Measurements from ENCODE around the gene UXS1.

UXS1 gene

DNA sequence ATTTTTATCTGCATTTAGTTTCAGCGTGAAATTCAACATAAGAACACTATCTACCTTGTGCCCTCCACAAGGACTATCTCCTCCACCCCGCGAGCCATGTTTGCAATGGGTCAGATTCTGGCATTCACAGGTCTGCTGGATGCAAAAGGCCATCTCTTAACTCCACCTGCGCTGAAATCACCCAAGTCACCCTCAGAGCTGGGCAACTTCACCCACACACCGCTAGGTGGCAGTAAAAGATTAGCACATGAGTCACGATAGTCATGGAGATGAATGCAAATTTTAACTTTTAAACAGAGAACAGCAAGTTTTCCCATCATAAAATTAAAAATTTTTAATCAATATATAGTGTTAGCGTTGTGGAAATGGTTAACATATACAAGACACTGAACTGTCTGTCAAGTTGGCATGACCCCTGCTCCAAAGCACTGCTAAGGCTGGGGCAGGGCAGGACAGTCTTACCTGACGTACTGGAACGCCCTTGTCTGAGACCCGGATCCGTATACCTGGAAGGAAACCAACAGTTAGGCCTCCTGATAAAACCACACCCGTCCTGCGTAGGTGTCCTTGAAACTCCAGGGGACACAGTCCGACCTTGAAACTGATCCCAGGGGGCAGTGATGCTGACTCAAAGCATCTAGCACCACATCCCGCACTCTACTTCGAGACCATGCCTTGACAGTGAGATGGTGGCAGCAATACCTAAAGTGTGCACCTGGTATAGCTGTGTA, 89.6 kb downstream of the UXS1 start:
- Histone ChIP-seq H3K9me3 (ENCODE audit: low read length) (no peaks in the 10 kb centered on the region), H3K4me1 (ENCODE audit: insufficient read depth, low read length) (peaks cover 7% of the 10 kb centered on the region), H2AFZ (ENCODE audit: low read depth, low read length) (no peak overlapping the region), H3K4me3 (ENCODE audit: low read length) (no peak overlapping the region), H3K27me3 (ENCODE audit: insufficient read depth, low read length) (no peaks in the 10 kb centered on the region), H3K36me3 (ENCODE audit: insufficient read depth, low read length) (peaks cover 30% of the 10 kb centered on the region)

DNA sequence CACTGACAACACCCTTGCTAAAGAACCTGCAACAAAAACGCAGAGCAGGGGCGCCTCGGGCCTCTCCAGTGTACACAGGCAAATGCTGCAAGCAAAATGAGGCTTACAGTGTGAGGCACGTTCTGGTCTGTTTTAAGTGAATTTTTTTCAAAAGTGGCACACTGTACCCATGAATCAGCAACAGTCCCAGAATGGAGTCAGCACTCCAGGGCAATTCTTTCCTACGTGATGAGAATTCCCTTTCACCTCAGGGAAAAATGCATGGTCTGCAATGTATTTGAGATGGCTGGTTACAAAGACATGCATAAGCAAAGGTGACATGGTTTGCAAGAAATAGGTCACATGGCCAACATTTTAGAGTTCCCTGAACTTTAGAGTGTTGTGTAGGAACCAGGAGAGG, 94.4 kb downstream of the UXS1 start:
- no peak overlapping the region for H3K4me3 ChIP-seq (ENCODE audit: low read length)

DNA sequence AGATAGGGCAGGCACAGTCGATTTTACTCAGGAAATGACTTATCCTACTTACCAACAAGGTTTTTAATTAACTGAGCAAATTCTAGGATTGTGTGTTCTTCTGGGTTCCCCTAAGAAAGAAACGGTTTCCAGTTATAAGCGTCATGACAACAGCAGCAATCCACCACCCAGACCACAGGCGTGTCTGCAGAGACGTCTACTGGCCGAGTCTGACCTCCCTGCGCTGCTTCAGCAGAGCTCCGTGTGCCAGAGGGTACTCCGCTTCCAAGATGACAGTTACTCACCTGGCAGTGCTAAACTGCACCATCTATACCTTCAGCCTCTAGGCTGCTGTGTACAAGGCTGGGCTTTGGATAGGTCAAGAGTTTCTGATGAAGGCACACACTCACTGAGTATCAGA, 95.4 kb downstream of the UXS1 start:
- Histone ChIP-seq H3K4me1 (ENCODE audit: insufficient read depth, low read length) (peaks cover 3% of the 10 kb centered on the region), H2AFZ (ENCODE audit: low read depth, low read length) (no peak overlapping the region), H3K27me3 (ENCODE audit: insufficient read depth, low read length) (no peaks in the 10 kb centered on the region), H3K36me3 (ENCODE audit: insufficient read depth, low read length) (peaks cover 48% of the 10 kb centered on the region), H3K4me3 (ENCODE audit: low read length) (no peak overlapping the region), H3K9me3 (ENCODE audit: low read length) (no peaks in the 10 kb centered on the region)

More for the DNA sequence above, 94.4 kb downstream of the UXS1 start:
- Histone ChIP-seq H2AFZ (ENCODE audit: low read depth, low read length) (no peak overlapping the region), H3K9me3 (ENCODE audit: low read length) (no peaks in the 10 kb centered on the region), H3K4me1 (ENCODE audit: insufficient read depth, low read length) (peaks cover 3% of the 10 kb centered on the region), H3K36me3 (ENCODE audit: insufficient read depth, low read length) (peaks cover 40% of the 10 kb centered on the region), H3K27me3 (ENCODE audit: insufficient read depth, low read length) (no peaks in the 10 kb centered on the region)

DNA sequence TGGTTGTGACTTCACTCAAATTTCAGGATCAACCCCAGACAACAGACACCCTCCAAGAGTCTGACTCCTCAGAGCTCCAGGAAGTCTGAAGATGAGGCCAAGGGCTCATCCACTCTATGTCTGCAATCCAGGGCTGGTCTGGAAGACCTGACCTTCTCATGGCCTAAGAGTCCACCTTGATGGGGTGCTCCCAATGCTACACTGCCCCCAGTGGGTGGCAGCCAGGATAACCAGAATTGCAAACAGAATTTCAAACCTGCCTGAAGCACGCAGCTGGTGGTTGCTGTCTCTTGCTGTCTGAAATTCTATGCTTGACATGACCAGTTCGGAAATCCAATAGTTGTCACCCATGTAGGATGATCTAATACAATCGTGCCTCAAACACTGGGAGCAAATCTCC, 96.0 kb downstream of the UXS1 start:
- H2AFZ ChIP-seq (ENCODE audit: low read depth, low read length) = no peak overlapping the region
- no peaks in the 10 kb centered on the region for H3K27me3 ChIP-seq (ENCODE audit: insufficient read depth, low read length)
- no peak overlapping the region for H3K4me3 ChIP-seq (ENCODE audit: low read length)
- H3K4me1 ChIP-seq (ENCODE audit: insufficient read depth, low read length) = no peaks in the 10 kb centered on the region
- H3K36me3 ChIP-seq (ENCODE audit: insufficient read depth, low read length) = peaks cover 49% of the 10 kb centered on the region
- H3K9me3 ChIP-seq (ENCODE audit: low read length) = no peaks in the 10 kb centered on the region

DNA sequence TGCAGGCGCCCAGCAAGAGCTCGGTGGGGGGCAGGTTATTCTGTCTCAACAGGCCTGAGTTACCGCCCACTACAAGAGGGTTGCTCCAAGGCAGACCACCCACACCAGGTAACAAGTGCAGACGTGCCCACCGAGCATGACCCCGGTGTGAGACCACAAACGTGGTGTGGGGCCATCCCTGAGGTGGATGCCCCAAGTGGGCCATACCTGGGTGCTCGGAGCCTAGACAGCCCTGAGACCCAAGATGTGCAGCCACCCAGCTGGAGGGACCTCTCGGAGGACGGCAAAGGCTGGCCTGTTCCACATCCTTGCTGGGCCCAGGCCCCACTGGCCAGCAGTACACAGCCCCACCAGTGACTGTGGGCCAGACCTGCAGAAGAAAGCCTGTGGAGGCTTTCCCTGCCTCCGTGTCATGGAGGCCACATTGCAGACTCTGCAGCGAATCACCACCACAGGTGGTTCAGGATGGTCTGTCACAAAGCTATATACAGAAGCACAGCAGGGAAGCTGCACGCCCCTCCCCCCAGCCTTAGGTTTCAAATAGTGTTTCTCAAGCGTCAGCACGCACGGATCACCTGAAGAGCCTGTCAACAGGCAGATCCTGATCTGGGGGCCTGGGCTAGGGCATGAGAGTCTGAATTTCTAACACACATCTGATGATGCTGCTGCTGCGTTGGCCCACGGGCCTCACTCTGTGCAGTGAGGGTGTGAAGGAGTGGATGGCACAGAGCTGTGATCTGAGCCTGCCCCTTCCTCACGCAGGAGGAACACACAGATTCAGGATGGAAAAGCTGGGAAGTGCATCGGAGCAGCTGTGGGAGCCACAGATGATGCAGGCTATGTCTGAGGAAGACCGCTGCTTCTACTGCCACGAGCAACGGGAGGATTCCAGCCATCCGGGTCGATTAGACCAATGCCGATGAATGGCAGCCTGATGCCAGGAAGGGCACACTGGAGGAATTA, 96.8 kb downstream of the UXS1 start:
- no peaks in the 10 kb centered on the region for H3K4me1 ChIP-seq (ENCODE audit: insufficient read depth, low read length)
- H2AFZ ChIP-seq (ENCODE audit: low read depth, low read length) = no peak overlapping the region
- no peaks in the 10 kb centered on the region for H3K9me3 ChIP-seq (ENCODE audit: low read length)
- peaks cover 56% of the 10 kb centered on the region for H3K36me3 ChIP-seq (ENCODE audit: insufficient read depth, low read length)
- no peaks in the 10 kb centered on the region for H3K27me3 ChIP-seq (ENCODE audit: insufficient read depth, low read length)
- no peak overlapping the region for H3K4me3 ChIP-seq (ENCODE audit: low read length)

DNA sequence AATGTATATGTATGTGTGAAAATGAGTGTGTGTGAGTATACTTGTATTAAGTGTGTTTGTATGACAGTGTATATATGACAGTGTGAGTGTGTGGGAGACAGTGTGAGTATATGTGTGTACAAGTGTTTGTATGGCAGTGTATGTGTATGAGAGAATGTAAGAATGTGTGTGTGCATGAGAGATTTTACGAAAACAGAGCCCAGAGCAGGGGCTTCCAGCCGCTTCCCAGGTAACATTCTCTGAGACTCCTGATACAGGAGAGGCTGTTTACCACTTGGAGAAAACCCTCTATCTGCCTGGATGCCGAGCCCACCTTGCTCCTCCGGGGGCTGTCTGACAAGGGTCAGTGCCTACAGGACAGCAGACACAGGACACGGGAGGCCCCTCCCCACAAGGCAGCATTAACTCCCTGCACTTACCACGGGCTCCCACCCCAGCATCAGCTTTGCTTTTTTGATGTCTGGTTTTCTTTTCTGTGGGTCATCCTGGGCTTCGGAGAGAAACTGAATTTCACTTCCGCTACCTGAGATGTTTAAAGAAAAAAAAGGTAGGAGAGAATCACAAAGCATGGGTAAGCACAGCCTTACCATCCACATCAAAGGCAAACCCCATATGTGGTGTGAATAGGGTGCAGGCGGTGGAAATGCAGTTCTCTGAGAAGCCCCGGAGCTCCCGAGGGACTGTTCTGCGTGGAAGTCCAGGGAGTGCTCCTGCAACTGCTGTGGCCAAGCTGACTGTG, 97.6 kb downstream of the UXS1 start:
- H3K36me3 ChIP-seq (ENCODE audit: insufficient read depth, low read length) = peaks cover 56% of the 10 kb centered on the region
- H3K4me3 ChIP-seq (ENCODE audit: low read length) = no peak overlapping the region
- H3K4me1 ChIP-seq (ENCODE audit: insufficient read depth, low read length) = no peaks in the 10 kb centered on the region
- H3K9me3 ChIP-seq (ENCODE audit: low read length) = no peaks in the 10 kb centered on the region
- no peak overlapping the region for H2AFZ ChIP-seq (ENCODE audit: low read depth, low read length)
- no peaks in the 10 kb centered on the region for H3K27me3 ChIP-seq (ENCODE audit: insufficient read depth, low read length)

DNA sequence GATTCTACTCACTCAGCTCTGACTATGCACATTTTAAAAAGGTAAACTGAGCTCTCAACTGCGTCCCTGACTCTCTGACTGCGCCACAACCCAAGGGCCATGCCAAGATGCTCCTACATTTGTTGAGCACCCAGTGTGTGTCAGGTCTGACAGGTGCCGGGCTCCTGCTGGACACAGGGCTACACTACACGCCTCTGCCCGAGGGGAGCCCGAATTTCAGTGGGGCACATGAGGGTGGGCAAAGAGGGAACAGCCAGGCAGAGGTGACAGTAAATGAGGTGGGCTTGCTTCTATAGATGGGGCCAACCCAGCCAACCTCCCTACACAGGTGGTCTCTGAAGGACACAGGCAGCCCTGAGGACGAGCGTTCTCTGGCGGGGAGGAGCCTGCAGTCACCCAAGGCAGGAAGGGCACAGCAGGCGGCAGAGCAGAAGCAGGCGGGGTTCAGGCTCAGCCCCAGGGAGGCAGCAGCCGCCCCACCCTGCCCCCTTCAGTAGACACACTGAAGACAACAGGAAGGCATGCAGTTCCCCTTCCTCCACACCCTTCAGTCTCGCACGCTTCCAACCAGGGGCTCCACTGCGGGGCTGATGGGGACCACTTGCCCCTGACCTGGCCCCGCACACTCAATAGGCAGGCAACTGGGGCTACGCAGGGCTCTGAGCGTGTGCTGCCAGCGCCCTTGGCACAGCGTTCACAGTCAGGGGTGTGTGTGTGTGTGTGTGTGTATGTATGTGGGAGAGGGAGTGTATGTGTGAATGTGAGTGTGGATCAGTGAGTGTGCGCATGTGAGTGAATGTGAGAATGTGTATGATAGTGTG, 98.4 kb downstream of the UXS1 start:
- H2AFZ ChIP-seq (ENCODE audit: low read depth, low read length) = no peak overlapping the region
- no peaks in the 10 kb centered on the region for H3K4me1 ChIP-seq (ENCODE audit: insufficient read depth, low read length)
- no peaks in the 10 kb centered on the region for H3K27me3 ChIP-seq (ENCODE audit: insufficient read depth, low read length)
- H3K4me3 ChIP-seq (ENCODE audit: low read length) = no peak overlapping the region
- H3K36me3 ChIP-seq (ENCODE audit: insufficient read depth, low read length) = peaks cover 53% of the 10 kb centered on the region
- H3K9me3 ChIP-seq (ENCODE audit: low read length) = no peaks in the 10 kb centered on the region

DNA sequence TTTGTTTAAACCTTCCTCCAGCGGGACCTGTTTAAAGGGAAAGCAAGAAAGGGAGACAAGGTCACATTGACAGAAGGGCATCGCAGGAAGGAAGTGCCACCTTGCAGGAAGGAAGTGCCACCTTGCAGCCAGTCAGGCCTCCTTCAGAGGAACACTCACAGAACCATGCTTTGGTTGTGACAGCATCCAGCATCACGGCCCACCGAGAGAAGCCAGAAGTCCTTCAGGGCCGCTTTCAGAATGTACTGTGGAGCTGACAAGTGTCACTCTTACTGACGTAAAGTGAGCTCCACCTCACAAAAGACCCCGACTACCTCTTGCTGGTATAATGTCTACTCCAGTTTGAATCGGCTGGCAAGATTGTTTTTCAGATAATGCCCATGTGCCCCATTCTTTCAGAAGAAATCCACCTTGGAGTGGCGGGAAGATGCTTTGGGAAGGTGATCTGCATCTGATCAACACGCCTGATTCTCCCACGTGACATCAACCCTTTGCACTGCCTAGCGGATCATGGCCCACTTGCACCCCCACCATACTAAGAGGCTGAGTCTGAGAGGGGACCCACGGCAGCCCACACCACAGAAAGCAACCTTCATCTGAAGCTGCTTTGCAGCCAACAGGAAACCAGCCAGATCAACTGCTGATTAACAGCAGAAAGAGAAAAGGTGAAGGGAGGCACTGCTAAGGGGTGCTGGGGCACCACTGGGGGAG, 99.8 kb downstream of the UXS1 start:
- Histone ChIP-seq H3K9me3 (ENCODE audit: low read length) (no peaks in the 10 kb centered on the region), H3K27me3 (ENCODE audit: insufficient read depth, low read length) (no peaks in the 10 kb centered on the region), H3K4me3 (ENCODE audit: low read length) (no peak overlapping the region), H3K36me3 (ENCODE audit: insufficient read depth, low read length) (peaks cover 39% of the 10 kb centered on the region), H3K4me1 (ENCODE audit: insufficient read depth, low read length) (no peaks in the 10 kb centered on the region), H2AFZ (ENCODE audit: low read depth, low read length) (no peak overlapping the region)

DNA sequence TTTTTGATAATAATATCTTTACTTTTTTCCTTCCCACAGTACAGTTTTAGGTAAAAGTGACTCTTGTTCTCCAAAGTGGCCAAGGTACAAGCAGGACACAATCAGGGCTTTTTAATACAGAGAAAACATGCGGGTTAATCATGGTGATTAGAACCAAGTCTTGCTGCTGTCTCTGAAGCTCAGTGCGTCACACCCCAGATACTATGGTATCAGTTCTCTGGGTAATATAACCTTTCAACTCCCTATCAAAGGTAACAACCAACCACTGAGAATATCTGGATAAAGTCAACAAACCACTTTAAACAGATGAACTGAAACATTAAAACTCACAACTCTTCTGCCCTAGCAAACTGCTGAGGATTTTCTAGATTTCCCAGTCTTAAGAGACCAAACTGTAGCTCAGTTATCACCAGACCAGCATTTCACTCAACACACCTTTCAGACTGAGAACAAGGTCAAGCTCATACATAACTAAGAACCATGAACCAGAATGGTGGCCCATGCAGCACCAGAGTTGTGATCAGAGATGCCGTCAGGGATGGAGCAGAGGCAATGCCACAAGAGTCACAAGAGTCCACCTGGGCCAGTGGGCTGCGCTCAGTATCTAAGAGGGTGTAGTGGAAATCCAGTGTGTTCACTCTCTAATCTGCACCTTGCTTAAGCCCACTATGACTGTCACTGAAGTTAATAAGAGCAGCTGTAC, 103.0 kb downstream of the UXS1 start:
- H3K27me3 ChIP-seq (ENCODE audit: insufficient read depth, low read length) = no peaks in the 10 kb centered on the region
- H3K4me1 ChIP-seq (ENCODE audit: insufficient read depth, low read length) = no peaks in the 10 kb centered on the region
- H3K4me3 ChIP-seq (ENCODE audit: low read length) = no peak overlapping the region
- peaks cover 26% of the 10 kb centered on the region for H3K36me3 ChIP-seq (ENCODE audit: insufficient read depth, low read length)
- H3K9me3 ChIP-seq (ENCODE audit: low read length) = no peaks in the 10 kb centered on the region
- no peak overlapping the region for H2AFZ ChIP-seq (ENCODE audit: low read depth, low read length)

DNA sequence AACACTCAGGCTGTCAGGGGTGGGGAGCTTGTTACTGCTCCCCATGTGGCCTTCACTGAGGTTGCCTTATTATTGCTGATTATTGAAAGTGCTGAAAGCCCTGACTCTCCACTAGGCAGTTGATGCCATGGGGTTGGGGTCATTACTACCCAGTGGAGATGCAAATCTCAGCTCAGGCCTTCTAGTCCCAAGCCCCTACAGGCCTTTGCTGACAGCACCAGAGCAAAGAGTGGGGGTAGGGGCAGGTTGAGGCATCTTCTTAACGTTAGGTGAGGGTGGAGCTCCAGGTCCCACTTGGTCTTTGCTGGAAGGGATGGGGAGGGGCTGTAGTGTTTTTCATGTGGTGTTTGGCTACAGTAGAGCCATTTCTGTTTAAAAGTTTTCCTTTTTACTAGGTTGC, 104.5 kb downstream of the UXS1 start:
- Histone ChIP-seq H3K36me3 (ENCODE audit: insufficient read depth, low read length) (peaks cover 17% of the 10 kb centered on the region), H3K9me3 (ENCODE audit: low read length) (no peaks in the 10 kb centered on the region), H3K27me3 (ENCODE audit: insufficient read depth, low read length) (no peaks in the 10 kb centered on the region), H2AFZ (ENCODE audit: low read depth, low read length) (no peak overlapping the region), H3K4me1 (ENCODE audit: insufficient read depth, low read length) (no peaks in the 10 kb centered on the region), H3K4me3 (ENCODE audit: low read length) (no peak overlapping the region)

DNA sequence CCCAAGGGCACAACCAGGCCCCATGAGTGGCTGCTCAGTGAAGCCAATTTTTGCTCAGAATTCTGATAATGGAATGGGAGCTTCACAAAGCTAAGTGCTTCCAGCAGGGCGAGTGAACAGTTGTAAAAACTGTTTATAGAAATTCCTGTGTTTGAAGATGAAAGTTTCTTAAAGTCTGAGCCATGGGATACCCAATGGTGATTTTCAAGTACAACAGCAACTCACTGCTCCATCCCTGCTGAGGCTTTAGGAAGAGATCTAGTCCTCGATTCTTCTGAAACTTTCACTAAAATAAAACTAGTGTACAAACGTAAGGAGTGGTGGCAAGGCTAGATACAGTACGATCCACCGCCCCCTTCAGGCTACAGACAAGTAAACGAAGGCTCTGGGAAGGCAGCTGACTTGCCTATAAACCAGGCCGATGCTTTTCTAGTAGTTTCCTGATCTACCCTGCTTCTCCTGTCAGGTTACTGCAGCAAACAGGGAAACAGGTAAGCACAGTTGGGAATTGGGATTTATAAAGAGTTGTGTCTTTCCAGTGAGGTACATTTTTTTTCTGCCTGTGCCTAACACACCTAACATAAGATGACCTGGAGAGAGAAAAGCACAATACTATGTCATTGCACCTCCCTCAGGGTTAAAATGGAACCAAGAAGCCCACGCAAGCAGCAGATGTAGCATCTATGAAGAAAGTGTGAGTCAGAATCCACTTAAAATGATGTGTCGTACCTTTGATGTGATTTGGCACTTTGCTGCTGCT, 108.7 kb downstream of the UXS1 start:
- H3K27me3 ChIP-seq (ENCODE audit: insufficient read depth, low read length) = peaks cover 2% of the 10 kb centered on the region
- H2AFZ ChIP-seq (ENCODE audit: low read depth, low read length) = no peak overlapping the region
- H3K9me3 ChIP-seq (ENCODE audit: low read length) = no peaks in the 10 kb centered on the region
- H3K4me3 ChIP-seq (ENCODE audit: low read length) = no peak overlapping the region
- H3K36me3 ChIP-seq (ENCODE audit: insufficient read depth, low read length) = no peaks in the 10 kb centered on the region
- H3K4me1 ChIP-seq (ENCODE audit: insufficient read depth, low read length) = no peaks in the 10 kb centered on the region
